CD1c-positive myeloid dendritic cell (primary cell): ENCODE results near the gene PHACTR3.

Experiments
- DNase-seq: peaks from one replicate; pipeline ENCODE4 v3.0.0-alpha.2; 2016; ENCODE audit errors: extremely low spot score

Gene PHACTR3

DNA sequence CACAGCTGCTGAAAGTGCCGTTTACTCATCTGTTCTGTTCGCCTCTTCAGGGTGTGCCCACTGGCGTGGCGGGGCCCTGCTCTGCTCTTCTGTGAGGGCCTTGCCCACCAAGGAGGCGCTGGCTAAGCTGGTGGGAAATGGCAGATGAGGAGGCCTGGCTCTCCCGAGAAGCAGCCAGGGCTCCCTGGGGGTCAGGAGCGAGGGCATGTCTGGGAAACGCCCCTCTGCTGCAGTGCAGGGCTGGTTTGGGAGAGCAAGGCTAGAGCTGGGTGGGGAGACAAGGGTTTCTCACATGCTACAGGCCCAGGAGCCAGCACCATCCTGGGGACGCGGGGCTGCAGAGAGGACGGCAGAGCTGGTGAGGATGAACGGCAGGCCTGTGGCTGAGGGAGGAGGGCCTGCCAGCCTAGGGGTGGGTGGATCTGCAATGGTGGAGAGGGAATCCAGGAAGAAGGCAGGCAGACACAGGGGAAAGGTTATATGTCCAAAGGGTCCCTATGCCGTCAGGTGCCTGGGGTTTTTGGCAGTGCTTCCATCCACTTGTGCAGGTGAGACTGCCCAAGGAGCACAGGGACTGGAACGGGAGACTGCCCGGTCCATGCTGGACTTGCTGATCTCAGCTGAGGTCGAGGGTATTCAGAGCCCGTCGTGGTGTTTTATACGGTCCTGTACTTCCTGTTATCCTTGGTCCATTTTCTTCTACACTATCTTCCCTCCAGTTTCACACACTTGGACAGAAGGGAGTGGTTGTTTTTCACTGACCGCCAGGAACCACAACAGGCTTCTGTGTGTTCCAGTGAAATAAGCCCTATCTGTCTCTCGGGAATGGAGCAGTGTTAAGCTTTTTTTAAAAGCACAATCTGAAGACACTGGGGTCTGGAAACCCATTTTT lies 209.9 kb downstream of the PHACTR3 start:
- no peak for DNase-seq

DNA sequence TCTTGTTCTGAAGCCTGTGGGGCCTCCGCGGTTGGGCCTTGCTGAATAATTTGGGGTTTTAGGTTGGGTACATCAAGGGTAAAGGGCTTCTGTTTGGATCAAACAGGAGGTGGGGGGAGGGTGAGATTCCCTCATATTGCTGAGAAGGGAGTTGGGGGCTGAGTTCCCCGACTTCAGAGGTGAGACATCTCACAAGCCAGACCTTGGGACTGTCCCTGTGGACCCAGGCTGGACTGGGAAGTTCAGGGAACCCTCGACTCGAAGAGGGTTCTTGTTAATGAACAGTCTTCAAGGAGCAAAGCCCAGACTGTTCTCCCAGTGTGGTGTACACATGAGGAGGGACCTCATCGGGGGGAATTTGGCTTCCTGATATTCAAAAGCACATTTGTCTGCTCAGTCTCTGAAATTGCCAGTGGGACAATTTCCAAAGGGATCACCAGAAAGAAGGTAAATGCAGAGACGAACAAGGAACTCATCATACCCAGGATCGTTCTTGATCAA lies 210.6 kb downstream of the PHACTR3 start:
- no peak for DNase-seq

DNA sequence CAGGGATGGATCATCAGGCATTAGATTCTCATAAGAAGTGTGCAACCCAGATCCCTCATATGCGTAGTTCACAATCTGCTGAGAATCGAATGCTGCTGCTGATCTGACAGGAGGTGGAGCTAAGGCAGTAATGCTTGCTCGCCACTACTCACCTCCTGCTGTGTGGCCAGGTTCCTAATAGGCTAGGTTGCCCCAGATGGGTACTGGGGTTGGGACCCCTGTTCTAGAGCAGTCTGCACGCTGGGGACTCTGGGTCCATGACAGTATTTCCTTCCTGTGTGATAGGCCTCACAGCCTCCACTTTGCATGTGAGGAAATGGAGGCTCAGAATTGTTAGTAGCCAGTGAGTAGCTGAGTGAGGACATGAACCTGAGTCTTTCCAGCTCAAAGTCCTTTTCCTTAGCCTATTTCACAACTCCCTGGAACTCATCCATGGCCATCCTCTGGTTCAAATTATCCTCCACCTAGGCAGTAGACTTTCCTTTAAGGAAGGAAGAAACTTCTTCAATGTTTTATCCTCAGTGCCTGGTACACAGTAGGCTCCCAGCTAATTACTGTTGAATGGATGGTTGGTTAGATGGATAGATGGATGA lies 211.9 kb downstream of the PHACTR3 start:
- no peak for DNase-seq

DNA sequence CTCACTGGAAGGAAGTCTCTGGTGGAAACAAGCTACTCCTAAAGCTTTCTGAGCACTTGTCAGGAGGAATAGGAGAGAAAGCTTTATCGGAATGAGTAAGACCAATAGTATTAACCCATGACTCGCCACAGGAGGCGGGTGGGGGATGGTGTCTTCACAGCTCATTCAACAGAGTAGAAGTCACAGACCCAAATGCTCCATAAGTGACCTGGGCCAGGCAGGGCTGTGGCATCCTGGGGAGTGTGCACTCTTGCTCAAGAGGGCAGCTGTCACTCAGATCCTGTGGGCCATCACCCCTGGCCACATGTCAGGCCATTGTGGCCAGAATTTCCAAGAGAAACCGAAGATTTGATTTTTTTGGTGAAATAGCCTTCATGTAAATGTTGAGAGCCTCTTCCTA lies 213.1 kb downstream of the PHACTR3 start:
- no peak for DNase-seq

DNA sequence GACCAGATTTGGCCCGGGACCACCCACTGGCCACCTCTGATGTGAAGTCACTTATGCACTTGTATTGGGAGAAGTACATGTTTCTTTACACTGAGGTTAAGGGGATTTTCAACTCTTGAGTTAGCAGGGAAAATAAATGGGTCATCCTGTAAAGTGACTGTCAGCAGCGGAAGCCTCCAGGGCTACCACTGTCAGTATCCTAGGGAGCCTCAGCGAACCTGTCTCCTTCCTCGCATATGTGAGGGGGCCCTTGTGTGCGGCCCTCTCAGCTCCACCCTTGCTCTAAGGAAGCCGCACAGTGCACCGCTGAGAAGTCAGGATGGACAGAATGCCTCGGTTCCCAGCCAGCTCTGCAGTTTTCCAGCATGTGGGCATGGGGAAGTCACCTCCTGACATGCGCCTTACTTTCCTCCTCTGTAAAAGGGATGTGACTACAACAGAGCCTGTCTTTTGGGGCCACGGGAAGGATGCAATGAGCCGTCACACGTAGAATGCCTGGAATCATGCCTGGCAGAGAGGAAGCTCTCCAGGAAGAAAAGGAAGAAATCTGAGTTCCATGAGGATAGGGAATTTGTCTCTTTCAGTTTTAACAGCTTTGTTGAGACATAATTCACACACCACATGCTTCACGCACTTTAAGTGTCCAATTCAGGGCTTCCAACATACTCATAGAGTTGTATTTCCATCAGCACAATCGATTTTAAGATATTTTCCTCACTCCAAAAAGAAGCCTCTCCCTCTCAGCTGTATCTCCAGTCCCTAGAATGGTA lies 213.7 kb downstream of the PHACTR3 start:
- no peak for DNase-seq

DNA sequence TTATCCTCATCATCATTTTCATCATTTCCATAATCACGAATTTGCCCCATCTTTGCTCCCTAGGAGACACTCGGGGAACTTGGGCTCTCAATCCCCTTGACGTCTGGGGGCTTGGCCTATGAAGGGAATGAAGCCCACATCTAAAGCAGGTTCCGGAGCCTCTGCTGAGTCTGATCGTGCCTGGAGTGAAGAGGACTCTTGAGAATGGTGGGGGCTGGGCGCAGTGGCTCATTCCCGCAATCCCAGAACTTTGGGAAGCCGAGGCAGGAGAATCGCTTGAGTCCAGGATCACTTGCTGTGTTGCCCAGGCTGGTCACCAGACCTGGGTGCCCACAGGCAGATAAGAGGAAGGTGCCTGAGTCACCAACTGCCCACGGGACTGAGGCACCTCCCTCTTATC lies 214.6 kb downstream of the PHACTR3 start:
- DNase-seq: no peak

DNA sequence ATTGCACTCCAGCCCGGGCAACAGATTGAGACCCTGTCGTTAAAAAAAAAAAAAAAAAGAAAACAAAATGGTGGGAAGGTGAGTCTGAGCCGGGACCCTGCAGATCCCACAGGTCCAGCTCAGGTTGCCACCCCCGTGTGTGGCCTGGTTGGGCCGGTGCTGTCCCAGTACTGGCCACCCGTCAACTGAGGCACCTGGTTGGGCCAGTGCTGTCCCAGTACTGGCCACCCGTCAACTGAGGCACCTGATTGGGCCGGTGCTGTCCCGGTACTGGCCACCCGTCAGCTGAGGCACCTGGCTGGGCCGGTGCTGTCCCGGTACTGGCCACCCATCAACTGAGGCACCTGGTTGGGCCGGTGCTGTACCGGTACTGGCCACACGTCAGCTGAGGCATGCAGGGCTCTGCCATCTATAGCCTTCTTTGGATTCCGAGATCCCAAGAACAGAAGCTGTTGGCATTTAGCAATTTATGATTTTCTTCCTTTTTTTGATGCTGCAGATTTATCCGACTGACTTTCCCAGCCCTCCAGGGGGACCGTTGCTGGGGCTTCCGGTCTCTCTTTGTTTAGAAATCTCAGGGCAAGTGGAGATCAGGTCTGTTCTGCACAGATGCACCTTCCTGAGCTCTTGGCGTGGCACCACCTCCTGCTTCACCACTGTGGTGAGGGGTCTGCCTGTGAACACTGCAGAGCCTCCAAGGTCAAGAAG lies 215.3 kb downstream of the PHACTR3 start:
- no peak for DNase-seq

DNA sequence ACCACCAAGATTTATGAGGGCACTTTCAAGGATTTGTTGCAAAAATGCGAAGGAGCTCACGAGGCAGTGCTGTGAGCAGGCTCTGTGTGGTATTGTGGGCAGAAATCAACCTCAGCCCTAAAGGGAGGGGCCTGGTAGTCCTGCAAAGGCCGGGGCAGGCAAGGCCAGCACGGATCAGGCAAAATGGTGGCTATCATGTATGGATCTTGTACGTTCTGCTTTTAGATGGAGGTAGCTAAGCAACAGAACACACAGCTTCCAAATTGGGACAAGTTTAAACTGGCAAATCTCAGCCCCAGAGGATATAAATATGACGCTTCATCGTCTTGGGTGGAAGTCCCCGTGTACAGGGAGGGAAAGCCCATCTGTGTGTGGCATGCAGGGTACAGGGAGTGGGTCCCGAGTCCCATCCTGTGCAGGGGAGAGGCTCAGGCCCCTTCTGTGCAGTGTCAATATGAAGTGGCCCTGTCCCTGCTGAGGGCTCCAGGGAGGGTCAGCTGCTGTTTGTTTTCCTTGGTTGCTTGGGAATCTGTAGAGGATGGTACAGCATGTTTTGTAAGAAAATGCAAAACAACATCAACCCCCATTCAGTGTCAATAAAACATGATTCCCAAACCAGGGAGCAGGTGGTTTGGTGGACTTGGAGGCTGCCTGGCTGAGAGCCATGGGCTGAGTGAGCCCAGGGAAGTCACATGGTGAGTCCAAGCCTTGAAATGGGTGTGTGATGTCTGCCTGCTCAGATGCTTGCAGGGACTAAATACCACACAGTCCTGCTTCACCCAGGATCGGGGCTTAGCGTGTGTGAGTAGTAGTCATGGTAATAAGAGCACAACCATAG lies 216.1 kb downstream of the PHACTR3 start:
- DNase-seq: no peak

DNA sequence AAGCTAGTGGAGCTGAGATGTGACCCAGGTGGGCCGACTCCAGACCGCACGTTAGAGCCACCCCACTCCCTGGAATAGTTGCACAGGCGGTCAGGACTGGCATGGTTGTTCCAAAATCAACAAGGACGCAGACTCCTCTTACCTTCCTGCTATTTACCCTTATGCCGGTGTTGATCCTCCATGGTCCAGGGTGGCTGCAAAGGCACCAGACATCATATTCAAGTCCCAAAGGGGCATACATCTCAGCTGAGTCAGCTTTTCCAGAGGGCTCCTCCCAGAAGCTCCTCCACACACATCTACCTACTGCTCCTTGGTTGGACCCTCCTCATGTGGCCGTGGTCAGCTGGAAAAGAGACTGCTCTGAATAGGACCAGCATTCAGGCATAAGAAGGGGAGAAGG lies 216.9 kb downstream of the PHACTR3 start:
- no peak for DNase-seq

DNA sequence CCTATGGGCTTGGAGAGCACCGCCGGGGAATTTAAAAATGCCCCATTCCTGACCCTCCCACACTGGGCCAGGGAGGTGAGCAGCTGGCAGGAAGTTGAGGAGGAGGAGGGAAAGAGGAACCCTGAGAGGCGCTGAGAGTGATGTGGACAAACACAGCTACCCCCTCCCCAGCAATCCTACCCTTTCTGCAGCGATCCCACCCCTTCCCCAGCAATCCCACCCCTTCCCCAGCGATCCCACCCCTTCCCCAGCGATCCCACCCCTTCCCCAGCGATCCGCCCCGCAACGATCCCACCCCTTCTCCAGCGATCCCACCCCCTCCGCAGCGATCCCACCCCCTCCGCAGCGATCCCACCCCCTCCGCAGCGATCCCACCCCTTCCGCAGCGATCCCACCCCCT lies 217.4 kb downstream of the PHACTR3 start:
- no peak for DNase-seq

DNA sequence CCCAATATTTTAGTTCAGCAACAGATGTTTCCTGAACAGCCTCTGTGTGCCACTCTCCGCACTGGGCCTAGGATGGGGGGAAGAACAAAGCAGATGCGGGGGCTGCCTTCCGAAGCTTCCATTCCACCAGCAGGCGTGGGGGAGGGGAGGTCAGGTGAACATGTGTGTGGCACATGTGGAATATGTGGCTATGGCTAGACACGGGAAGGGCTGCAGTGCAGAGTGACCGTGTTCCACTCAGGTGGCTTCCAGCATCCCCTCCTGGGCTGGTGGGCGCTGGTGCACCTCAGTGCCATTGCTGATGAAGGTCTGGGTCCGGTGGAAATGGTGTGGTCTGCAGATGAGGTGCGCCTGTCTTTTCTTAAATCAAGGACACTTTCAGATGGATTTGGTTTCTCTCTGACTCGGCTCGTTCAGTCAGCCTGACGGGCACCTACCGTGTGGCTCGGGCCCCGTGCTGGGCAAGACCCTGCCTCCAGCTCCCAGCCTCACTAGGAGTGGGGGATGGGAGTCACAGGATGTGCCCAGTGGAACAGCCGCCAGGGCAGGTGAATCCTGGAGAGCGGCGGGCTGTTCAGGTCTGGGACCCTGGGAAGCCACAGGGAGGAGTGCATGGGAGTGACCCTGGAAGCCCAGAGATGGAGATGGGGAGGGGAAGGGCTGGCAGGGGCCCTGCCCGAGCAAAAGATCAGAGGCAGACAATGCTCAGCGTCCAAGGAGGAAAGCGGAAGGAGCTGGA lies 218.1 kb downstream of the PHACTR3 start:
- no peak for DNase-seq

DNA sequence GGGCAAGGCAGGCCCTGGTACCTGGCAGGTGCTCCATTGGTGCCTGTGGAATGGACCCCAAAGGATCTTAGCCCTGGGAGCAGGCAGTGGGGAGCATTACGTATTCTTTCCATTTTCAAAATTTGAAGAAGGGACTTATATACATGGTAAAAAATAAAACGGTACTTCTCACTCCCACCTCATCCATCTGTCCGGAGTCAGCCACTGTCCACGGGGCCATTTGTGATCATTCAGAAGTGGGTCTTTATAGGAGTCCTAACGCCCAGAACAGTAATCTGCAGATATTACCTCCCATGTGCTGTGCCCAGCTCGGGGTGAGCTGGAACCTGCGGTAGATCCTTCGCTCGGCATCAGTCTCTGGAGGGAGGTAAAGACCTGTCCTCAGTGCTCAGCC lies 218.7 kb downstream of the PHACTR3 start:
- DNase-seq: no peak

DNA sequence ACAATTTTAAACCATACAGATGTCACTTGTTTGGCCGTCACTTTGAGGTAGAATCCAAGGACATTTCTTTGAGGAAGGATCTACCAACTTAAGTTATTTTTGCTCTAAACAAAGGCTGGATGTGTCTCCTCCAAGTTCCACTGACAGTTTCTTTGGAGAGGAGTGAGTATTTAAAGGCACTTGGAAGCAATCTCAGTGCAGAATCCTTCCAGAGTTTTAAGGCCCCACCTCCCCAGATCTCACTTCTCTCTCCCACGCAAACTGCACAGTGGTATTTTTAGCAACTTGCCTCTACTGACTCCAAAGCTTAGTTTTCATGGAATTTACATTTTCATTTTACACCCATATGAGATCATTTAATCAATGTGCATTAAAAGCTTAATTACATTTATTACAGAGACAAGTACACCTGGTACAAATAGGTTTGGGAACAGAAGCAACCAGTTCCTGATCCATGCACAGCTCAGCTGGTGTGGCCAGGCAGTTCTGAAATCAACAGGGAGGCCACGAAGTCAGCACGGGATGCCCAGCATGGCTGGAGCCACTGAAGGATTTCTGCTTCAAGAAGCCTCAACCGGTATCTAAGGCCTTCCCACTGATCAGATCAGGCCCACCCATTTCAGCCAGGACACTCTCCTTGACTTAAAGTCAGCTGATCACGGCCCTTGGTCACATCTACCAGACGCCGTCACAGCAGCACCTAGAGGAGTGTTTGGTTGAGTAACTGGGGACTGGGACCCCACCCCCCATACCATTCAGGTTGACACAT lies 219.3 kb downstream of the PHACTR3 start:
- no peak for DNase-seq

DNA sequence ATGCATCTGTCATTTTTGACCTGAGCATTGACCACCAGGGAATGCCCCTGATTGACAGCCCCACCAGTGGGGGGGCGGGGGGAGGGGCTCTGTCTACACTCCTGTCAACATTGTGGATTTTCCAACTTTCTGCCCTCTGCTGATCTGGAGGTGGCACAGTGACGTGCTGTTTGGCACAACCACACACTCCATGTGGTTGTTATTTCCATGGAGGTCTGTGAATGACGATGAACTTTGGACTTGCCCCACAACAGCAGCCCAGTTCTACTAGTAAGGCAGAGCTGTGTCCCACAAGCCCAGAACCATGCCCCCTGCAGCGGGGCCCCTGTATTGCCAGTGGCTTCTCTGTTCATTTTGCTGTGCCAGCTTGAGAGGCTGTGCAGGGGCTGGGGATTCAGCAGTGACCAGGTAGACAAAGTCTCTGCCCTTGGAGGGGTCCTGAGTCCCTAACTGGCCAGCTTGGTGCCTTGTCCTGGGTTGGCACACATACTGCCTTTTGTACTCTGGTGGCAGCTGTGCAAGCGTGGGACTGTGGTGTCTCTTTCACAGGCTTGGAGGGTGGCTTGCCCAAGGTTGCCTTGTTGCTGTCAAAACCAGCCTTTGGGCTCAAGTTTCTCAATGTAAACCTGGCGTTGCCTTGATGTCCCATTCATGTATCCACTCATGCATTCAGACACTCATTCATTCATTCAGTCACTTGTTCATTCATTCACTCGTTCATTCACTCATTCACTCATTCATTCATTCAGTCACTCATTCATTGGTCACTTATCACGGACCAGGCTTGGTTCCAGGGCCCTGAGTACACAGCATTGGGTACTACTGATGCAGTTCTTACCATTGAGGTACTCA lies 220.6 kb downstream of the PHACTR3 start:
- no peak for DNase-seq

DNA sequence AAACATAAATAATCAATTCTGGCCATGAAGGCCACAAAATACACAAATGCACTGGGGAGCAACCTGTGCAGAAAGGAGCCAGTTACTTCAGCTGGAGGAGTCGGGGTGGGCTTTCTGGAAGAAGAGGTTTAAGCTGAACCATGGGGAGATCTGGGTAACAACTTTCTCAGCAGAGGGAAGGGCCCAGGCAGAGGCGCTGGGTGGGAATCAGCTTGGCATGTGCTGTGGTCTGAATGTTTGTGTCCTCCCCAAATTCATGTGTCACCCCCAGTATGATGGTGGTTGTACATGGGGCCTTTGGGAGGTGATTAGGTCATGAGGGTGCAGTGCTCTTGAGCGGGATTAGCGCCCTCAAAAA lies 221.2 kb downstream of the PHACTR3 start:
- no peak for DNase-seq

DNA sequence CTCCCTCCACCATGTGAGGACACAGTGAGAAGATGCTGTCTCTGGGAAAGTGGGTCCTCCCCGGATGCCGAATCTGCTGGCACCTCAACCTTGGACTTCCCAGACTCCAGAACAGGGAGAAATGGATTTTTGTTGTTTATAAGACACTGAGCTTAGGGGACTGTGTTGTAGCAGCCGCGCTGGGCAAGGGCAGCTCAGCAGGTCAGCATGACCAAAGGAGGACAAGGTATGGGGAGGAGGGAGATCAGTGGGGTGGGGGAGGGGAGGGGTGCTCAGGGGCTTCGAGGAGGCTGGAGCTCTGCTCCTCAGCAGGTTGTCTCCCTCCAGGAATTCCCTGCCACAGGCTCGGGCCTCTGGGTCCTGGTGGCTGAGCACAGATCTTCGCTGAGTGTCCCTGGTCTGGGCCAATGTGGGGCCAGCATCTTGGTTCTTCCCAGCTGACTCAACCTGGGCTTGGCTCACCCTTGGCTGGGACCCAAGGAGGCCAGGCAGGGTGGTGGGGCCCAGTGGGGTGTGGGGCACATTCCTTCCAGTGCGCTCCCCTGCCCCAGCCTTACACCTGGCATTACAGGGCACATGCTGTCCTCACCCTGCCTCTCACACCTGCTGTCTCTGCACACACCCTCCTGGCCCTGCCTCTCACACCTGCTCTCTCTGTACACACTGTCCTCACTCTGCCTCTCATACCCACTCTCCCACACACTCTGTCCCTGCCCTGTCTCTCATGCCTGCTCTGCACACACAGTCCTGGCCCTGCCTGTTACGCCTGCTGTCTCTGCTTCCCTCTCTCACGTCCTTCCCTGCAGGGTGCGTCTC lies 221.8 kb downstream of the PHACTR3 start:
- DNase-seq: no peak

DNA sequence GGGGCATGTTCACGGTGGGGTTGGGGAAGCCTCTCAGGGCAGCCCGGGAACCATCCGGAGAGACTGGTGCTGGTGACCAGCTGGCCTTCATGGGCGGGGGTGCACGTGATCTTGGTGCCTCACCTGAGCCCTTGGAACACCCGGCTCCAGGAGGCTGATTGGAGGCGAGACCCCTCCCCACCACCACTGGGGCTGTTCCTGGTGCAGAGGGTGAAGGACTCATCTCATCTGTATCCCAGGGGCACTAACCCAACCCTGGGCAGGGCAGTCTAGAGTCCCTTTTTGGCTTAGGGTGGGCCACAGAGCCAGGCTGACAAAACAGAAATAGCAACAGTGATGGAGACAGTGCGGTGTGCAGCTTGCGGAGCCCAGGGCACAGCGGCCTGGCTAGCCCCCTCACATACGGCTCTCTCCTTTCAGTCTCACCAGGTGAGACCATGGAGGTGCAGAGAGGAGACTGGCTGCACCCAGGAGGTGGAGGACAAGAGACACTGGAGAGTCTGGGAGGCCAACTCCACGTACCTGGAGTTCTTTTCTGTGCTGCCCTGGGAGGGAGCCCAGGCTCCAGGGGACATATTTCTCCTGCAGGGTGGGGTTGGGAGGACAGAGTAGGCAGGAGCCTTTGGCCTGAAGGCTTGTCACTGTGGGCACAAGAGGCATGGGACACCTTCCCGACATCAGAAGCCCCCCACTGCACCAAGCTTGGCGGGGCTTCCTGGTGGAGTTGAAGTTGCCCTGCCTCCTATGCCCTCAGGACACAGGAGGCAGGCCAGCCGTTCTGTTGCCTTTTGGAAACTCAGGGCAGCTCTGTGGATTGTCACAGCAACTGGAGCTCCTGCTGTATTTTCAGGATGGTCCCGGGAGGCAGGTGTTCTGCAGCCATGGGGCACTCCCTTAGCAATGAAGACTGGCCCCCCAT lies 223.1 kb downstream of the PHACTR3 start:
- DNase-seq: no peak
